ENCODE data around the gene ZNF444.
A peak's percentile ranks its signal among the peaks of the same experiment; 100 is the strongest.

ZNF444 gene

GRCh38 chr19:56110515-56111448 lies 30.3 kb upstream of the ZNF444 start:
- Histone ChIP-seq H3K9ac (ENCODE audit: low read length) (no peak overlapping the region), H3K36me3 (ENCODE audit: control insufficient read depth, insufficient read depth, low read length) (peaks cover 2% of the 10 kb centered on the region), H3K4me1 (ENCODE audit: control insufficient read depth, insufficient read depth, low read length) (peaks cover 37% of the 10 kb centered on the region), H3K27me3 (ENCODE audit: control insufficient read depth, insufficient read depth, low read length) (no peaks in the 10 kb centered on the region), H3K27ac (ENCODE audit: low read depth, low read length) (peak overlapping the region; percentile 52), H3K4me3 (ENCODE audit: low read length) (no peak overlapping the region)

GRCh38 chr19:56111601-56112312 lies 29.3 kb upstream of the ZNF444 start:
- peaks cover 39% of the 10 kb centered on the region for H3K4me1 ChIP-seq (ENCODE audit: control insufficient read depth, insufficient read depth, low read length)
- H3K4me3 ChIP-seq (ENCODE audit: low read length): peak overlapping the region; percentile 11
- H3K27me3 ChIP-seq (ENCODE audit: control insufficient read depth, insufficient read depth, low read length): no peaks in the 10 kb centered on the region
- no peak overlapping the region for H3K9ac ChIP-seq (ENCODE audit: low read length)
- peak overlapping the region; percentile 52 for H3K27ac ChIP-seq (ENCODE audit: low read depth, low read length)
- H3K36me3 ChIP-seq (ENCODE audit: control insufficient read depth, insufficient read depth, low read length): peaks cover 2% of the 10 kb centered on the region

GRCh38 chr19:56112313-56112709 lies 28.8 kb upstream of the ZNF444 start:
- peaks cover 40% of the 10 kb centered on the region for H3K4me1 ChIP-seq (ENCODE audit: control insufficient read depth, insufficient read depth, low read length)
- H3K9ac ChIP-seq (ENCODE audit: low read length): no peak overlapping the region
- H3K27me3 ChIP-seq (ENCODE audit: control insufficient read depth, insufficient read depth, low read length): no peaks in the 10 kb centered on the region
- peaks cover 2% of the 10 kb centered on the region for H3K36me3 ChIP-seq (ENCODE audit: control insufficient read depth, insufficient read depth, low read length)
- H3K27ac ChIP-seq (ENCODE audit: low read depth, low read length): no peak overlapping the region
- H3K4me3 ChIP-seq (ENCODE audit: low read length): peak overlapping the region; percentile 2

- Histone ChIP-seq H3K36me3 (ENCODE audit: control insufficient read depth, insufficient read depth, low read length) (peaks cover 2% of the 10 kb centered on the region), H3K4me3 (ENCODE audit: low read length) (peak overlapping the region; percentile 25), H3K27me3 (ENCODE audit: control insufficient read depth, insufficient read depth, low read length) (no peaks in the 10 kb centered on the region), H3K9ac (ENCODE audit: low read length) (no peak overlapping the region), H3K27ac (ENCODE audit: low read depth, low read length) (no peak overlapping the region), H3K4me1 (ENCODE audit: control insufficient read depth, insufficient read depth, low read length) (peaks cover 40% of the 10 kb centered on the region)
Observed at GRCh38 chr19:56113074-56113632, 27.9 kb upstream of the ZNF444 start.

GRCh38 chr19:56114051-56114777 lies 26.9 kb upstream of the ZNF444 start:
- H3K4me1 ChIP-seq (ENCODE audit: control insufficient read depth, insufficient read depth, low read length): peaks cover 30% of the 10 kb centered on the region
- H3K4me3 ChIP-seq (ENCODE audit: low read length): no peak overlapping the region
- no peaks in the 10 kb centered on the region for H3K27me3 ChIP-seq (ENCODE audit: control insufficient read depth, insufficient read depth, low read length)
- H3K36me3 ChIP-seq (ENCODE audit: control insufficient read depth, insufficient read depth, low read length): peaks cover 2% of the 10 kb centered on the region
- H3K9ac ChIP-seq (ENCODE audit: low read length): no peak overlapping the region
- no peak overlapping the region for H3K27ac ChIP-seq (ENCODE audit: low read depth, low read length)

GRCh38 chr19:56114778-56115110 lies 26.3 kb upstream of the ZNF444 start:
- peaks cover 31% of the 10 kb centered on the region for H3K4me1 ChIP-seq (ENCODE audit: control insufficient read depth, insufficient read depth, low read length)
- no peak overlapping the region for H3K9ac ChIP-seq (ENCODE audit: low read length)
- no peak overlapping the region for H3K27ac ChIP-seq (ENCODE audit: low read depth, low read length)
- no peak overlapping the region for H3K4me3 ChIP-seq (ENCODE audit: low read length)
- H3K27me3 ChIP-seq (ENCODE audit: control insufficient read depth, insufficient read depth, low read length): no peaks in the 10 kb centered on the region
- peaks cover 2% of the 10 kb centered on the region for H3K36me3 ChIP-seq (ENCODE audit: control insufficient read depth, insufficient read depth, low read length)

GRCh38 chr19:56115490-56115889 lies 25.6 kb upstream of the ZNF444 start:
- no peak overlapping the region for H3K9ac ChIP-seq (ENCODE audit: low read length)
- H3K4me1 ChIP-seq (ENCODE audit: control insufficient read depth, insufficient read depth, low read length): peaks cover 32% of the 10 kb centered on the region
- H3K36me3 ChIP-seq (ENCODE audit: control insufficient read depth, insufficient read depth, low read length): peaks cover 2% of the 10 kb centered on the region
- no peak overlapping the region for H3K27ac ChIP-seq (ENCODE audit: low read depth, low read length)
- no peaks in the 10 kb centered on the region for H3K27me3 ChIP-seq (ENCODE audit: control insufficient read depth, insufficient read depth, low read length)
- H3K4me3 ChIP-seq (ENCODE audit: low read length): no peak overlapping the region

GRCh38 chr19:56116606-56117005 lies 24.5 kb upstream of the ZNF444 start:
- peaks cover 21% of the 10 kb centered on the region for H3K4me1 ChIP-seq (ENCODE audit: control insufficient read depth, insufficient read depth, low read length)
- no peaks in the 10 kb centered on the region for H3K27me3 ChIP-seq (ENCODE audit: control insufficient read depth, insufficient read depth, low read length)
- peaks cover 2% of the 10 kb centered on the region for H3K36me3 ChIP-seq (ENCODE audit: control insufficient read depth, insufficient read depth, low read length)
- no peak overlapping the region for H3K27ac ChIP-seq (ENCODE audit: low read depth, low read length)
- no peak overlapping the region for H3K9ac ChIP-seq (ENCODE audit: low read length)
- H3K4me3 ChIP-seq (ENCODE audit: low read length): no peak overlapping the region

GRCh38 chr19:56117376-56117884 lies 23.7 kb upstream of the ZNF444 start:
- Histone ChIP-seq H3K4me3 (ENCODE audit: low read length) (no peak overlapping the region), H3K9ac (ENCODE audit: low read length) (no peak overlapping the region), H3K4me1 (ENCODE audit: control insufficient read depth, insufficient read depth, low read length) (peaks cover 20% of the 10 kb centered on the region), H3K27me3 (ENCODE audit: control insufficient read depth, insufficient read depth, low read length) (no peaks in the 10 kb centered on the region), H3K36me3 (ENCODE audit: control insufficient read depth, insufficient read depth, low read length) (peaks cover 2% of the 10 kb centered on the region), H3K27ac (ENCODE audit: low read depth, low read length) (no peak overlapping the region)

GRCh38 chr19:56117889-56118288 lies 23.2 kb upstream of the ZNF444 start:
- Histone ChIP-seq H3K4me1 (ENCODE audit: control insufficient read depth, insufficient read depth, low read length) (peaks cover 19% of the 10 kb centered on the region), H3K4me3 (ENCODE audit: low read length) (no peak overlapping the region), H3K27ac (ENCODE audit: low read depth, low read length) (no peak overlapping the region), H3K9ac (ENCODE audit: low read length) (no peak overlapping the region), H3K36me3 (ENCODE audit: control insufficient read depth, insufficient read depth, low read length) (peaks cover 2% of the 10 kb centered on the region), H3K27me3 (ENCODE audit: control insufficient read depth, insufficient read depth, low read length) (no peaks in the 10 kb centered on the region)

- Histone ChIP-seq H3K36me3 (ENCODE audit: control insufficient read depth, insufficient read depth, low read length) (peaks cover 2% of the 10 kb centered on the region), H3K9ac (ENCODE audit: low read length) (no peak overlapping the region), H3K27ac (ENCODE audit: low read depth, low read length) (peak overlapping the region; percentile 79), H3K27me3 (ENCODE audit: control insufficient read depth, insufficient read depth, low read length) (no peaks in the 10 kb centered on the region), H3K4me1 (ENCODE audit: control insufficient read depth, insufficient read depth, low read length) (peaks cover 15% of the 10 kb centered on the region), H3K4me3 (ENCODE audit: low read length) (peak overlapping the region; percentile 65)
Observed at GRCh38 chr19:56118666-56119581, 22.2 kb upstream of the ZNF444 start.

Measured in rectal smooth muscle tissue (tissue), 1 donor.